Activated T-helper 9 cell treated with anti-CD3 and anti-CD28 coated beads, Interleukin-2, amount 50 U/mL, for 16 hours (primary cell): ENCODE results near the gene TRIM2.

Experiments used
- DNase-seq: peaks from one replicate; pipeline ENCODE4 v3.0.0-alpha.2; 2020; ENCODE audit warnings: low read depth

The TRIM2 gene

GRCh38 chr4:153276971-153277370 lies 72.7 kb downstream of the TRIM2 start:
- DNase-seq = no peak

- DNase-seq = no peak
Observed at GRCh38 chr4:153281476-153281875, 77.2 kb downstream of the TRIM2 start.

- no peak for DNase-seq
Observed at GRCh38 chr4:153282023-153282422, 77.8 kb downstream of the TRIM2 start.

DNA sequence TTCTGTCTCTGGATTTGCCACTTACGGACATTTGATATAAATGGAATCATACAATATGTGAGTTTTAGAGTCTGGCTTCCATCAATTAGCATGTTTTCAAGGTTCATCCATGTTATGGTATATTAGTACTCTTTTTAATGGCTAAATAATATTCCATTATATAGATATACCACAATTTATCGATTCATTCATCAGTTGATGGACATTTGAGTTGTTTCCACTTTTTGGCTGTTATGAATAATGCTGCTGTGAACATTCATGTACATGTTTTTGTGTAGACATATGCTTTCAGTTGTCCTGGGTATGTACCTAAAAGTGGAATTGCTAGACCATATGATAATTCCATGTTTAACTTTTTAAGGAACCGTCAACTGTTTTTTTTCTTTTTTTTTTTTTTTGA lies 79.0 kb downstream of the TRIM2 start:
- DNase-seq = no peak

- DNase-seq = no peak
Observed at GRCh38 chr4:153290134-153290533, 85.9 kb downstream of the TRIM2 start.

- no peak for DNase-seq
Observed at GRCh38 chr4:153291562-153291961, 87.3 kb downstream of the TRIM2 start.

DNA sequence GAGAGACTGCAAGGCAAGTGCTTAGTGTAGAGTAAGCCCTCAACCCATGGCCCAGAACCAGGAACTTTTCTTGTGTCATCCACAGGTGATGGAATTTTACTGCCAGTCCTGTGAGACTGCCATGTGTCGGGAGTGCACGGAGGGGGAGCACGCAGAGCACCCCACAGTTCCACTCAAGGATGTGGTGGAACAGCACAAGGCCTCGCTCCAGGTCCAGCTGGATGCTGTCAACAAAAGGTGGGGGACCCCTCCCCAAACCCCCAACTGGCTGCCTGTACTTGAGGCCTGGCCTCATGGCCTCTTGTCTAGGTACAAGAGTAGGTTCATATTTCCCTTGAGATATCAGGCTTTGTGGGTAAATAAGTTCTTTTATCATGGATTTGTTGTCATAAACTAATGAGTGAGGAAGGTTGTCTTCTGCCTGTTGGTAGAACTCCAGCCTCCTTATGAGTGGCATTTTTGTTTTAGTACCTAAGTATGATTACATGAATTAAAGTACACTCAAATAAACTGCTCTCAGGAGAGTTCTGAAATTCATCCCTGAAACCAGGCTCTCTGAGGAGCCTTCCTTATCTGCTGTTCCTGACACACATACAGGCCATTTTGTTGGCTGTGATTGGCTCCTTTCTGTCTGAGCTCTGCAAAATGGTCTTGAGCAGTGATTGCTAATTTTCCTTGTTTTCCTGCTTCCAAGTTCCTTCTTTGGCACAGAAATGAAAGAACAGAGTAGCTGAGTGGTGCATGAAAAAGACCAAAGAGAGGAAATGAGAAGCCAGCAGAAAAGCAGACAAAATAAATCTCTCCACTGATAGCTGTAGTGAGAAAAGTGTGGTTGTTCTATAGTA lies 88.9 kb downstream of the TRIM2 start:
- DNase-seq = no peak

GRCh38 chr4:153293742-153294057 lies 89.5 kb downstream of the TRIM2 start:
- no peak for DNase-seq

GRCh38 chr4:153294631-153295030 lies 90.4 kb downstream of the TRIM2 start:
- DNase-seq = no peak

DNA sequence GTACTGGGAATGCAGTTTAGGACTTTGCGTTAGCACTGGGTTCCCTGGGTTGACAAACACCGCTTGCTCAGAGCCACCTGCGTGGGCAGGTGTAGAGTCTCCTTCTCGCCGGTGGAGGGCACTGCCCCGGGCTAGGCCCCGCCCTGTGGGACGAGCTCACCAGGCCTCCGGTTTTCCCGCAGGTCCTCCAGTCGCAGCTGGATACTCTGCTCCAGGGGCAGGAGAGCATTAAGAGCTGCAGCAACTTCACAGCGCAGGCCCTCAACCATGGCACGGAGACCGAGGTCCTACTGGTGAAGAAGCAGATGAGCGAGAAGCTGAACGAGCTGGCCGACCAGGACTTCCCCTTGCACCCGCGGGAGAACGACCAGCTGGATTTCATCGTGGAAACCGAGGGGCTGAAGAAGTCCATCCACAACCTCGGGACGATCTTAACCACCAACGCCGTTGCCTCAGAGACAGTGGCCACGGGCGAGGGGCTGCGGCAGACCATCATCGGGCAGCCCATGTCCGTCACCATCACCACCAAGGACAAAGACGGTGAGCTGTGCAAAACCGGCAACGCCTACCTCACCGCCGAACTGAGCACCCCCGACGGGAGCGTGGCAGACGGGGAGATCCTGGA lies 91.0 kb downstream of the TRIM2 start:
- DNase-seq = no peak

- no peak for DNase-seq
Observed at GRCh38 chr4:153296040-153296823, 92.0 kb downstream of the TRIM2 start.

GRCh38 chr4:153297116-153297515 lies 92.9 kb downstream of the TRIM2 start:
- DNase-seq = no peak

DNA sequence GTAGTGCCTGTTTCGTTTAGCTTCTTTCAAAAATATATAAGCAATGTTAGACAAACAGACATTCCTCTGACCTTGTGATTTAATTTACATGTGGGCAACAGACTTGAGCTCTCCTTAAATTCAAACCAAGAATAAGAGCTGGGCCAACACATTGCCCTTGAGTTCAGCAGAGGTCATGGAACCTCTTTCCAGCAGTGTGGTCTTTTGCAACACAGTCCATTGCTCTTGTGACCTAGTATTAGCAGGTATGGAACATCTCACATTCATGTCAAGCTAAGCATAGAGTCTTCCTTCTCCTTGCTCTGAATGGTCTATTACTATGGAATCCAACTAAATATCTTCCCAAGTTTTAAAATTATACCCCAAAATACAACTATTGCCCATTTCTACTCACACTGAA lies 106.5 kb downstream of the TRIM2 start:
- no peak for DNase-seq

DNA sequence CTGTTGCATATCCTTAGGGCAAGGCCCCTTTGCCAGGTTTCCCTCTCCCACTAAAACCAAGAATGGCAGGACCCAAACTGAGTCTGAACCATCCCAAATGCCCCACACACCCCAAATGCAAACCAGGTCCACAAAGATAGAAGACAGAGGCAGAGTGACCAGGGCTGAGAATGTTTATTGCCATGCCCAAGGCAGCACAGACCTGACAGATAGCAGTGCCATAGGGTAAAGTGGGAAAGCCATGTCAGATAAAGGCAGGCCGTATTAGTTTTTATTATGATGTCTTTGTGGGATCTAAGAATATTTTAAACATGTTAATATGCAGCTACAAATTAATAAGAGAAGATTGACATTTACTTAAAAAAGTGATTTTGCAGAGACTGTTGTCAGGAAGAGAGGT lies 110.7 kb downstream of the TRIM2 start:
- DNase-seq = no peak

- DNase-seq = no peak
Observed at GRCh38 chr4:153318696-153319320, 114.6 kb downstream of the TRIM2 start.

DNA sequence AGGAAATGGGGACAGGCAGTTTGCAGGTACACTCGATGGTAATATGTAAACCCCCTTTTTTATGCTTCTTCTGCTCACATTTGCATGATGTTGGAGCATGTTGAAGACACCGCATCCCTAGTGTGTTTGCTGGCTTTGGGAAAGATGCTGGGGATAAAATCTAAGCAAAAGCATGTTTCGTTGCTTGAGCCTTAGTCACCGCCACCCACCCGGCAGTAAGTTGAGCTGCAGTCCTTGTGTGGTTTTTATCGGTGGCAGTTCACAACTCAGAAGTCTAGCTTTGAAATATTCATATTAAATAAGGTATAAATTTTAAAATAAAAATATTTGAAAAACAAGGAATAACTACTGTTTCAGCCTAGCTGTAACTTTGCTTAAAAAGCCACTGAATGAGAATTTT lies 118.5 kb downstream of the TRIM2 start:
- DNase-seq = no peak

DNA sequence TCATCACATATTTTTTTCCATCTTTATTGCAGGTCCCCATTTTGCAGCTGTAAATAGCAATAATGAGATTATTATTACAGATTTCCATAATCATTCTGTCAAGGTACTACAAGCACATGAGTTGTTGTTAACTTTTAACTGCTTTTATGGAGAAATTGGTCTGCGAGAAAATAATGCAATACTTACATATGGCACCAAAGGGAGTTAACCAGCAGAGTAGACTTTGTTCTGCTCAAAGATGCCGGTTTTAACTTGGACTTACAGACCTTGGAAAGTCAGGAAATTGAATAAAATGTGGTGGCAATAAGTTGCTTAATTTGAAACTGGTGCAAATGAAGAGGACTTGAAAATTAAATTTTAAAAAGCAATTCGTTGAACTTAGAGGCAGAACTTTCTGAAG lies 119.8 kb downstream of the TRIM2 start:
- no peak for DNase-seq

GRCh38 chr4:153325558-153325957 lies 121.3 kb downstream of the TRIM2 start:
- no peak for DNase-seq

DNA sequence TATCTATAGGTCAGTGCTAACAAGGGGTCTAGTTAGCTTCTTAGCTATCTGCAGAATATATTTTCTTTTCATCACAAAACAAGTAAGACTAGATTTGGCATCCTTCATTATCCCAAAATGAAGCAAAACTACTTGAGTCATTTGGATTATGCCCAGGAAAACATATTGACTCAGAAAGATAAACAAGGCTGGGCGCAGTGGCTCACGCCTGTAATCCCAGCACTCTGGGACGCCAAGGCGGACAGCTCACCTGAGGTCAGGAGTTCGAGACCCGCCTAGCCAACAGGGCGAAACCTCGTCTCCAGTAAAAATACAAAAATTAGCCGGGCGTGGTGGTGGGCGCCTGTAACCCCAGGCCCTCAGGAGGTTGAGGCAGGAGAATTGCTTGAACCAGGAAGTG lies 122.3 kb downstream of the TRIM2 start:
- DNase-seq = no peak

DNA sequence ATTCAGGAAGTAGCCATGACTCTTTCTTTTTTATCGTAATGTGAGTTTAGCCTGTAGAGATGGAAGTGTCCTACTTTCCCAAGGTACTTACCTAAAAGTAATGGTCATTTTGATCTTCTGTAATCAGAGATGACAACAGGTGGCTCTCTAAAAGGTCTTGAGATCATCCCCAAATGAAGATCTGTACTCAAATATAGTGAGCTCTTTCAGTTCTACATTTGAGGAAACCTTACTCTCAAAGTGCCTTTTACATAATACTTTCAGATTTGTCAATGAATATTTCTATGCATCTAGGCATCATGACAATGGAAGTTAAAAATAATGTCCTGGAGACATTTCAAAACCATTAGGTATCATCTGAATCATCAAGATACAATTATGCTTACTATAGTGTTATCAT lies 123.0 kb downstream of the TRIM2 start:
- no peak for DNase-seq

GRCh38 chr4:153332936-153333335 lies 128.7 kb downstream of the TRIM2 start:
- DNase-seq = no peak

GRCh38 chr4:153333874-153334273 lies 129.6 kb downstream of the TRIM2 start:
- no peak for DNase-seq

GRCh38 chr4:153335665-153336064 lies 131.4 kb downstream of the TRIM2 start:
- DNase-seq = no peak
